ENCODE data around the gene TRIM67.
A peak's percentile ranks its signal among the peaks of the same experiment; 100 is the strongest.

TRIM67 gene

GRCh38 chr1:231236208-231236591, 74.3 kb downstream of the TRIM67 start:
- DNase-seq (ENCODE audit: low read depth, low spot score) = no peak
- TF ChIP-seq CTCF (IDR thresholded peaks at IDR 0.05; ENCODE audit: low read depth, low read length) = no peak
- in situ Hi-C loops (cut with HindIII; ENCODE audit: low sequenced_read_pairs) = no loop called here
- H3K4me3 ChIP-seq (ENCODE audit: low read depth, low read length) = no peak overlapping the region

GRCh38 chr1:231236938-231237337, 75.1 kb downstream of the TRIM67 start:
- no peak for TF ChIP-seq CTCF (IDR thresholded peaks at IDR 0.05; ENCODE audit: low read depth, low read length)
- in situ Hi-C loops (cut with HindIII; ENCODE audit: low sequenced_read_pairs) = no loop called here
- no peak for DNase-seq (ENCODE audit: low read depth, low spot score)
- H3K4me3 ChIP-seq (ENCODE audit: low read depth, low read length) = no peak overlapping the region

GRCh38 chr1:231238298-231238697, 76.4 kb downstream of the TRIM67 start:
- DNase-seq (ENCODE audit: low read depth, low spot score) = no peak
- H3K4me3 ChIP-seq (ENCODE audit: low read depth, low read length) = no peak overlapping the region
- in situ Hi-C loops (cut with HindIII; ENCODE audit: low sequenced_read_pairs) = no loop called here
- no peak for TF ChIP-seq CTCF (IDR thresholded peaks at IDR 0.05; ENCODE audit: low read depth, low read length)

- no peak for DNase-seq (ENCODE audit: low read depth, low spot score)
- in situ Hi-C loops (cut with HindIII; ENCODE audit: low sequenced_read_pairs) = no loop called here
- no peak for TF ChIP-seq CTCF (IDR thresholded peaks at IDR 0.05; ENCODE audit: low read depth, low read length)
- peak overlapping the region; percentile 93 for H3K4me3 ChIP-seq (ENCODE audit: low read depth, low read length)
Measured at GRCh38 chr1:231240531-231240882, 78.6 kb downstream of the TRIM67 start.

GRCh38 chr1:231240883-231241735, 79.3 kb downstream of the TRIM67 start, which contains the start of gene GNPAT:
Gene GNPAT (plus strand): TSS chr1:231241212. CDS start chr1:231241379, 167 bp downstream.
- in situ Hi-C loops (cut with HindIII; ENCODE audit: low sequenced_read_pairs) = no loop called here
- DNase-seq (ENCODE audit: low read depth, low spot score) = peak; percentile 83

GRCh38 chr1:231241750-231242149, 79.9 kb downstream of the TRIM67 start:
- in situ Hi-C loops (cut with HindIII; ENCODE audit: low sequenced_read_pairs) = no loop called here
- no peak for DNase-seq (ENCODE audit: low read depth, low spot score)
- no peak for TF ChIP-seq CTCF (IDR thresholded peaks at IDR 0.05; ENCODE audit: low read depth, low read length)
- peak overlapping the region; percentile 93 for H3K4me3 ChIP-seq (ENCODE audit: low read depth, low read length)

More at GRCh38 chr1:231240883-231241735, 79.3 kb downstream of the TRIM67 start, which contains the start of gene GNPAT:
- H3K4me3 ChIP-seq (ENCODE audit: low read depth, low read length) = peak within 1 kb of the TSS; percentile 93
- no peak for TF ChIP-seq CTCF (IDR thresholded peaks at IDR 0.05; ENCODE audit: low read depth, low read length)
